ENCODE measurements around the gene NEDD4. TPM values are rescaled to one million over a fixed set of nuclear protein-coding genes. Genes with fewer than 3 reads are reported as not detected.

The NEDD4 gene
- total RNA-seq, 1 donor from 2014 or later: 24.1 TPM

DNA sequence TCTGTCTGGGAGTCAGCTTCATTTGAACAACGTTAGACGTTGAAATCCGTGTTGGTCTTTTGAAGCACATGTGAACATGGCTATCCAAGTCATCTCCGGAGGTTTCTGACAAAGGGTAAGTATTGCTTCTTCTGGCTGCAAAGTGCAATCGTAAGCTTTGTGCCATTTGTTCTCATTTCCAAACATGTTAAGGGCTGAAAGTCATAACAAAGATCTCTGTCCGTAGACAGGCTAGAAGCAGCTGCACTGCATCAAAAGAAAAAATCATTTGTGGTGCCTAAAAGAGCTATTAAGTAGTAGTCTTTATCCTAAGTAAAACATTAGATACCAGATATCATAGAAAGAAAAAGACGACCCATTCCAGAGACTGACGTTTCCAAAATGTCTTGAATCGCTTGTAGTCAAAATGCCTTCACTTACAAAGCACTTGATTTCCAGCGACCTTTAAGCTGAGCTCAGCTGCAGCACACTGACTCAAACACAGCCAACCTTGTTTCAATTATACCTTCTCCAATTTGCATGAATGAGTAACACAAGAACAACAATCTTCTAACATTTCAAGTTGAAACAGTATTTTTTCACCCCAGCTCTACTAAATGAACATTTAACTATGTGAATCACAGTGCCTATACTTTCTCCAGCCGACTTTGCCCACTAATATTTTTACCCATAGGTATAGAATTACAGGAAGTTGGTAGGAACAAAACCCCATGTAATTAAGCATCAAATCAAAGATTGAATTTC is 76.6 kb downstream of the NEDD4 start:
- Mint-ChIP-seq H3K27ac (ENCODE audit: unreplicated experiment) (peak overlapping the region; percentile 73), H3K4me3 (ENCODE audit: unreplicated experiment) (peak overlapping the region; percentile 44), H3K9me3 (ENCODE audit: unreplicated experiment) (no peaks in the 10 kb centered on the region), H3K4me1 (ENCODE audit: unreplicated experiment) (peaks cover 56% of the 10 kb centered on the region), H3K27me3 (ENCODE audit: unreplicated experiment) (no peaks in the 10 kb centered on the region), H3K36me3 (ENCODE audit: unreplicated experiment) (no peaks in the 10 kb centered on the region)
- no peak for DNase-seq (ENCODE audit: extremely low spot score, unreplicated experiment)
- TF ChIP-seq, protein P1, sequence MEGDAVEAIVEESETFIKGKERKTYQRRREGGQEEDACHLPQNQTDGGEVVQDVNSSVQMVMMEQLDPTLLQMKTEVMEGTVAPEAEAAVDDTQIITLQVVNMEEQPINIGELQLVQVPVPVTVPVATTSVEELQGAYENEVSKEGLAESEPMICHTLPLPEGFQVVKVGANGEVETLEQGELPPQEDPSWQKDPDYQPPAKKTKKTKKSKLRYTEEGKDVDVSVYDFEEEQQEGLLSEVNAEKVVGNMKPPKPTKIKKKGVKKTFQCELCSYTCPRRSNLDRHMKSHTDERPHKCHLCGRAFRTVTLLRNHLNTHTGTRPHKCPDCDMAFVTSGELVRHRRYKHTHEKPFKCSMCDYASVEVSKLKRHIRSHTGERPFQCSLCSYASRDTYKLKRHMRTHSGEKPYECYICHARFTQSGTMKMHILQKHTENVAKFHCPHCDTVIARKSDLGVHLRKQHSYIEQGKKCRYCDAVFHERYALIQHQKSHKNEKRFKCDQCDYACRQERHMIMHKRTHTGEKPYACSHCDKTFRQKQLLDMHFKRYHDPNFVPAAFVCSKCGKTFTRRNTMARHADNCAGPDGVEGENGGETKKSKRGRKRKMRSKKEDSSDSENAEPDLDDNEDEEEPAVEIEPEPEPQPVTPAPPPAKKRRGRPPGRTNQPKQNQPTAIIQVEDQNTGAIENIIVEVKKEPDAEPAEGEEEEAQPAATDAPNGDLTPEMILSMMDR (IDR thresholded peaks at IDR 0.05): no peak

DNA sequence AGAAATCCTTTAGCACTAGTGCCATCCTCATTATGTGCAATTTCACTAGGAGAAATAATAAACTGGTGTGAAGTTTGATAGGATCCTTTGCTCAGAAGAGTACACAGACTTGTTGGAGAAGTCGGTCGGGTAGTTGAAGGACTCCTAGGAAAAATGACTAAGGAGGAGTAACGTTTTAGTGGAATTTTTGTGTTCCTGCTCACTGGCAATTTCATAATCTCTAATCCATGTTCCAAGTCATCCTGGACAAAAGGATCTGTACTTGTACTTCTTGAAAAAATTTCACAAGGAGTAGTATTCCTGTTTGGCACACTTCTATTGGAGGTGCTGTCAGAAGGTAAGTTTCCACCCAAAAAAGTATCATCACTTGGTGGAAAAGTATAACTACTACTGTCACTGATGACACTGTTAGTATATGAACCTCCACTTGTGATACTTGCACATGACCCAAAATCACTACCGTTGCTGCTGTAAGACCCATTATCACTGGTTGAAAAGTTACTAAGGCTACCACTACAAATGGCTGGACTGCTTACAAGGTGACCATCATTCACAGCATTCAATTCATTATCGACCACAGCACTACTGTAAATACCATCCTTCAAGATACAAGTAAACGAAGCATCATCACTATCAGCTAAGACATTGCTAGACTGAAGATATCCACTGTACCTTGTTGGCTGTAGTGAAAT is 77.4 kb downstream of the NEDD4 start:
- DNase-seq (ENCODE audit: extremely low spot score, unreplicated experiment): no peak

DNA sequence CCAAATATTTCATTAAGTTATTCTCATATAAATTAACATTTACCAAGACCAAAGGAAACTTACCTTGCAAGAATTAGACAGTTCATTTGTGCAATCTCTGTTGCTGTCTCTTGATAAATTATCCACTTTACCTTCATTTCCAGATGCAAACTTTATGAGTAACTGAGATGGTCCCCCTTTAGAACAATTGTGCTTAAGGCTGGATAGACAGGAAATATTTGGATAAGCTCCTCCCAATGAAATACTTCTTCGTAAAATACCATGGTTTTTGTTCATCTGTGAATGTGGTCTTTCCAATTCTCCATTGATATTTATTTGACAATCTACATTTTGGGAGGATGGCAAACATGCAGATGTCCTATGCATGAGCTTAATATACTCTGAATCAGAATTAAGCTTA is 78.2 kb downstream of the NEDD4 start:
- Mint-ChIP-seq H3K4me3 (ENCODE audit: unreplicated experiment) (peak overlapping the region; percentile 44), H3K27me3 (ENCODE audit: unreplicated experiment) (no peaks in the 10 kb centered on the region), H3K9me3 (ENCODE audit: unreplicated experiment) (no peaks in the 10 kb centered on the region), H3K4me1 (ENCODE audit: unreplicated experiment) (peaks cover 56% of the 10 kb centered on the region), H3K27ac (ENCODE audit: unreplicated experiment) (peak overlapping the region; percentile 73), H3K36me3 (ENCODE audit: unreplicated experiment) (no peaks in the 10 kb centered on the region)
- DNase-seq (ENCODE audit: extremely low spot score, unreplicated experiment): no peak
- TF ChIP-seq, protein P1 (IDR thresholded peaks at IDR 0.05): no peak

More for the DNA sequence above, 77.4 kb downstream of the NEDD4 start:
- H3K4me3 Mint-ChIP-seq (ENCODE audit: unreplicated experiment): peak overlapping the region; percentile 44
- H3K9me3 Mint-ChIP-seq (ENCODE audit: unreplicated experiment): no peaks in the 10 kb centered on the region
- H3K27me3 Mint-ChIP-seq (ENCODE audit: unreplicated experiment): no peaks in the 10 kb centered on the region
- H3K4me1 Mint-ChIP-seq (ENCODE audit: unreplicated experiment): peaks cover 56% of the 10 kb centered on the region
- TF ChIP-seq, protein P1 (IDR thresholded peaks at IDR 0.05): no peak
- H3K36me3 Mint-ChIP-seq (ENCODE audit: unreplicated experiment): no peaks in the 10 kb centered on the region
- H3K27ac Mint-ChIP-seq (ENCODE audit: unreplicated experiment): peak overlapping the region; percentile 73

DNA sequence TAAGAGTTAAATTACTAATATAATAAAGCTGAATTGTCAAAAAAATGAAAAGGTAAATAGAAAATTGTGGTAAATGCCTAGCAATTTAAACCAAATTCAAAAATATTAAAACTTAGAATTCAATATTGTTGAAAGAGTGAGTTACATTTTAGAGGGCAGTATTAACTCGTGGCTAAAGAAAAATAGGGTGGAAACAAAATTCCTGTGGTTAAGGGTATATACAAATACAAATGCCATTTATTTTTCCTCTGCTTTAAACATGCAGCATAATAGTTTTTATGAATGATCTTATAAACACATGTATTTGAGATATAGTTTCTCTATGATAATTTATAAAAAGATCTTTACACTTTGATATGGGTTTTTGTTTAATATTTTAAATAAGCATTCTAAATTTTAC is 79.0 kb downstream of the NEDD4 start:
- Mint-ChIP-seq H3K4me3 (ENCODE audit: unreplicated experiment) (peak overlapping the region; percentile 44), H3K27me3 (ENCODE audit: unreplicated experiment) (no peaks in the 10 kb centered on the region), H3K4me1 (ENCODE audit: unreplicated experiment) (peaks cover 58% of the 10 kb centered on the region), H3K27ac (ENCODE audit: unreplicated experiment) (peak overlapping the region; percentile 73), H3K9me3 (ENCODE audit: unreplicated experiment) (no peaks in the 10 kb centered on the region), H3K36me3 (ENCODE audit: unreplicated experiment) (no peaks in the 10 kb centered on the region)
- TF ChIP-seq, protein P1 (IDR thresholded peaks at IDR 0.05): no peak
- DNase-seq (ENCODE audit: extremely low spot score, unreplicated experiment): no peak

DNA sequence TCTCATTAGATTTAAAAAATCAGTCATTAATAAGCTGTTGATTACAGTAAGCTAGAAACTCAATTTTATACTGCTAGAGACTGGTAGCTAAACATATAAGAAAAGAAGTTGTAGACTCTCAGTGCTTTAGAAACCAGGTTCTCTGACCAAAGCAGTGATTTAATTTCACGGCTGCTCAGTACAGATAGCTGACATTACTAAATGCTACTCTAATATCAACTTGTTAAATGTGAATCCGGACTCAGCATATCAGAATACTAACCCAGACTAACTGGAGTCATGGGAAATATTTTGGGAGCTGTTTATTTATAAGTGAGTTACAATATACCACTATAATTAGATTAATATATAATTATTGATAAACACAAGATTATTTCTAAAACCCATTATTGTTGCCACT is 80.4 kb downstream of the NEDD4 start:
- TF ChIP-seq, protein P1 (IDR thresholded peaks at IDR 0.05): no peak
- Mint-ChIP-seq H3K4me1 (ENCODE audit: unreplicated experiment) (peaks cover 57% of the 10 kb centered on the region), H3K36me3 (ENCODE audit: unreplicated experiment) (no peaks in the 10 kb centered on the region), H3K4me3 (ENCODE audit: unreplicated experiment) (peak overlapping the region; percentile 18), H3K27me3 (ENCODE audit: unreplicated experiment) (no peaks in the 10 kb centered on the region), H3K27ac (ENCODE audit: unreplicated experiment) (no peak overlapping the region), H3K9me3 (ENCODE audit: unreplicated experiment) (no peaks in the 10 kb centered on the region)
- DNase-seq (ENCODE audit: extremely low spot score, unreplicated experiment): no peak

Data from osteocyte (in vitro differentiated cells).